Heart left ventricle (tissue), 16 donors: ENCODE results near the gene CAVIN4. TPM values are rescaled to one million over a fixed set of nuclear protein-coding genes. Genes with fewer than 3 reads are reported as not detected.

Experiments used
- ATAC-seq, 4 donors: fragments of 200-7000 bp; cut with Tn5 transposase; one replicate each; pipeline ENCODE4 v1.9.1; 2020 to 2022; ENCODE audit warnings: moderate library complexity in 4 of 4, mild to moderate bottlenecking in 3 of 4, moderate number of reproducible peaks in 1 of 4
- DNase-seq, 5 donors: peaks; one replicate each; pipeline ENCODE4 v3.0.0-alpha.2; 2020
- H3K27ac ChIP-seq, 12 donors: fragments of 200-600 bp; sonication (generic) in 4 of 12; one replicate each; pipeline versions ENCODE4 v1.5.0 to v1.8.0; 2016 to 2022; ENCODE audit warnings: mild to moderate bottlenecking in 2 of 12
- H3K27me3 ChIP-seq, 9 donors: fragments of 200-600 bp; sonication (generic) in 2 of 9; one replicate each; pipeline versions ENCODE4 v1.5.1 to v1.8.0; 2016 to 2022; ENCODE audit warnings: mild to moderate bottlenecking in 3 of 9
- H3K36me3 ChIP-seq, 9 donors: fragments of 200-600 bp; sonication (generic) in 2 of 9; one replicate each; pipeline versions ENCODE4 v1.5.0 to v1.8.0; 2018 to 2022; ENCODE audit warnings: mild to moderate bottlenecking in 2 of 9
- H3K4me1 ChIP-seq, 12 donors: fragments of 200-600 bp; sonication (generic) in 4 of 12; one replicate each; pipeline versions ENCODE4 v1.5.0 to v1.8.0; 2016 to 2022; ENCODE audit warnings: mild to moderate bottlenecking in 3 of 12
- H3K4me3 ChIP-seq, 12 donors: fragments of 200-600 bp; sonication (generic) in 4 of 12; one replicate each; pipeline versions ENCODE4 v1.5.0 to v1.8.0; 2017 to 2022; ENCODE audit warnings: mild to moderate bottlenecking in 9 of 12, moderate library complexity in 4 of 12
- H3K9me3 ChIP-seq, 12 donors: fragments of 200-600 bp; sonication (generic) in 4 of 12; one replicate each; pipeline versions ENCODE4 v1.5.0 to v1.8.0; 2016 to 2022; ENCODE audit warnings: mild to moderate bottlenecking in 1 of 12
- CTCF ChIP-seq, 12 donors: fragments of 200-600 bp; sonication (generic) in 4 of 12; IDR thresholded peaks; one replicate each; pipeline versions ENCODE4 v1.5.0 to v1.8.0; 2018 to 2022; ENCODE audit warnings: antibody characterized with exemption in 12 of 12, mild to moderate bottlenecking in 5 of 12
- POLR2A ChIP-seq, 2 donors: fragments of 450-650 bp; IDR thresholded peaks; one replicate each; pipeline ENCODE4 v1.6.1; 2017; ENCODE audit warnings: antibody characterized with exemption in 2 of 2, mild to moderate bottlenecking in 2 of 2, moderate library complexity in 2 of 2
- WGBS, 4 donors: extraction: QIAGEN DNeasy Blood & Tissue Kit in 2 of 4; methylation state at CpG; one replicate each; pipeline versions ENCODE4 v1.1.5 to v1.1.7; 2013 to 2018; 5-methylcytosine and 5-hydroxymethylcytosine counted together
- intact Hi-C, 10 donors: fragments of 100-400 bp; cut with DNase I; formaldehyde crosslinking; loops; one replicate each; pipeline versions ENCODE4 v1.11.1 to v1.14.2; 2022
- long read RNA-seq, 3 donors: library from polyadenylated mRNA; unstranded; transcript quantifications; one replicate each; pipeline ENCODE4 v2.0.0, GENCODE V29; 2020 to 2021
- polyA plus RNA-seq, 2 donors: library from polyadenylated mRNA; stranded (reverse); fragments of 200-250 nt; gene quantifications; one replicate each; pipeline ENCODE4 v1.2.3, GENCODE V29; 2013
- total RNA-seq, 9 donors: library from RNA; depleted of rRNA in 2 of 9; stranded (reverse); fragments of >200 nt in 2 of 9; fragmentation: NEBNext Ultra II Directional in 3 of 9; extraction: Animal tissue kit (Norgen Biotek cat#: 25700) in 3 of 9; gene quantifications; one replicate each; pipeline versions ENCODE4 v1.1.0 to v1.2.4, GENCODE V29; 2016 to 2023
- donor health status: ischemic (EF 13 %, LVEDD 7.1; RV severe dilation, severe dysfunction).
- donor health status: healthy with polysubstance abuse.
- donor health status: DM: no; HTN: yes; CAD: no.
- donor health status: DM: no; HTN: no; CAD: no.
- donor health status: ischemic (EF 25% LVEDD 6.9; RV normal size, moderate dysfunction).
- donor health status: ischemic (EF 25% LVEDD 5.7; RV mildly dilated, moderate dysfunction).
- donor health status: healthy.
- donor health status: DM: yes; HTN: yes; CAD: no.
- donor health status: ischemic (EF 35%, LVEDD 5.7; RV mildly dilated, moderate dysfunction).
- donor health status: nonischemic (EF 11% LVEDD 7.7; RV severe dilation, severe dysfunction).
- donor health status: DM: yes; HTN: yes; CAD: no.
- donor health status: PGD.
- donor health status: ischemic (EF 29% LVEDD 5.4; RV normal size, mild dysfunction).
- donor health status: nonischemic (EF 23%, LVEDD 6.1; RV moderate dilation, normal function).

CAVIN4 gene
- 100 to 1,000 TPM in 1 of 9 donors, 10 to 100 TPM in 8; 35.6 to 133 (median 75.1) TPM for total RNA-seq
- polyA plus RNA-seq, result 10 to 100 TPM; 13.9 to 42.1 TPM
- long read RNA-seq, donor 1, transcript CAVIN4-201 (2 exons, 2,615 nt), result major isoform, 170 of 179 reads
- long read RNA-seq, donor 1, partial matches to known transcripts, result 1 of 179 reads
- long read RNA-seq, donor 1, other reads (novel, unspliced or antisense), result 8 of 179 reads
- long read RNA-seq, donor 2, transcript CAVIN4-201 (2 exons, 2,615 nt), result major isoform, 403 of 418 reads
- long read RNA-seq, donor 2, partial matches to known transcripts, result 11 of 418 reads
- long read RNA-seq, donor 2, other reads (novel, unspliced or antisense), result 4 of 418 reads
- long read RNA-seq, donor 3, transcript CAVIN4-201 (2 exons, 2,615 nt), result major isoform, 242 of 268 reads
- long read RNA-seq, donor 3, partial matches to known transcripts, result 2 of 268 reads
- long read RNA-seq, donor 3, other reads (novel, unspliced or antisense), result 24 of 268 reads

- DNase-seq, result peak in 3 of 5 donors; percentile 40 to 65 (median 54)
Observed at GRCh38 chr9:100577776-100578448, at the start of gene CAVIN4. Gene CAVIN4 (plus strand): TSS chr9:100578079. CDS start chr9:100578144, 65 bp downstream.

DNA sequence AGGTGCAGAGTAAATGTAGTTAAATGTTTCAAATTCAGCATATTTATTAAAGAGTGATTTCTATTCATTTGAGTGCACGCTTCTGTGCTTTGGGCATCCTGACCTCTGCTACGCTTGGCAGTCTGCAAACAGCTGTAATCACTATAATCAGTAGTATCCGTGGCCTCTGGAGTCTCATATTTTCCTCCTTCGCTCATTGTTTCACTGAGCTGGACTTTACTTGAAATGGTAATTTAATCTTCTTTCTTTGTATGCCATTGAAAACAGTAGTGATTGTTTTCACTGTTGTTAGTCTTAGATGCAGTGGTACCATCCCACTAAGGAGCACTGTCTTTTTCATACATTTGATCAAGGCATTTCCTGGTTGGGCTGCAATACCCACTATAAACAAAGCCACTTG, 43.5 kb upstream of the CAVIN4 start:
- DNase-seq (no peak), ATAC-seq (no peak)
- TF ChIP-seq POLR2A (IDR thresholded peaks at IDR 0.05) (no peak), CTCF (IDR thresholded peaks at IDR 0.05) (no peak)
- H3K9me3 ChIP-seq, result no peaks in the 10 kb centered on the region
- WGBS, 4 donors, result 75 to 84% (median 79%) methylated on average over 4 of the region's 4 CpGs
- H3K27me3 ChIP-seq, result no peaks in the 10 kb centered on the region
- no peaks in the 10 kb centered on the region for H3K4me1 ChIP-seq
- H3K36me3 ChIP-seq, result no peaks in the 10 kb centered on the region
- intact Hi-C loops, result no loop called here
- no peak overlapping the region for H3K4me3 ChIP-seq
- H3K27ac ChIP-seq, result no peak overlapping the region

More at GRCh38 chr9:100577776-100578448, at the start of gene CAVIN4:
- H3K27me3 ChIP-seq, result no peaks in the 10 kb centered on the region
- no peaks in the 10 kb centered on the region for H3K9me3 ChIP-seq
- WGBS, 4 donors, result 46 to 55% (median 52%) methylated on average over 10 of the region's 10 CpGs
- peaks cover 0 to 10% (median 0%) of the 10 kb centered on the region in 12 donors for H3K4me1 ChIP-seq
- peak within 1 kb of the TSS in 11 of 12 donors; percentile 21 to 60 (median 51) for H3K4me3 ChIP-seq
- no peaks in the 10 kb centered on the region for H3K36me3 ChIP-seq
- no peak for TF ChIP-seq CTCF (IDR thresholded peaks at IDR 0.05)
- peak in 1 of 2 donors; percentile 12 for TF ChIP-seq POLR2A (IDR thresholded peaks at IDR 0.05)
- intact Hi-C loops, result loop anchor here in 1 of 10 donors (5.0 kb wide), 1 partner anchor 76 kb away; no protein-coding TSS in a partner anchor
- peak; percentile 82 to 95 (median 90) for ATAC-seq
- H3K27ac ChIP-seq, result peak within 1 kb of the TSS; percentile 29 to 90 (median 69)

DNA sequence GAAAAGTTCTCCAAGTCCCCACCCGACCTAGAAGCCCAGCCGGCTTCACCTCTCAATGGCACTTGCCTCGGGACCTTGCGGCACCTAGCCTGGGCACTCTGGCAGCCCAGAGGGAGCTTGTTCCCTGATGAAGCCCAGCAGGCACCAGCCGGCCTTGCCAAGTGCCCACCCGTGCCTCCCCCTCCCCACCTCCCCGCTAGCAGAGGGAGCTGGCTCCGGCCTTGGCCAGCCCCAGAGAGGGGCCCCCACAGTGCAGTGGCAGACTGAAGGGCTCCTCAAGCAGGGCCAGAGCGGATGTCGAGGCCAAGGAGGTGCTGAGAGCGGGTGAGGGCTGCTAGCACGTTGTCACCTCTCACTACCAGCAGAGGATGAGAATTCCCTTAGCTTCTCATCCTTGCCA, 37.6 kb upstream of the CAVIN4 start:
- WGBS, 4 donors, result 90 to 95% (median 92%) methylated on average over 12 of the region's 12 CpGs
- TF ChIP-seq CTCF (IDR thresholded peaks at IDR 0.05) (no peak), POLR2A (IDR thresholded peaks at IDR 0.05) (no peak)
- H3K4me1 ChIP-seq, result no peaks in the 10 kb centered on the region
- no peak overlapping the region for H3K27ac ChIP-seq
- no peaks in the 10 kb centered on the region for H3K27me3 ChIP-seq
- no peak overlapping the region for H3K4me3 ChIP-seq
- no peaks in the 10 kb centered on the region for H3K36me3 ChIP-seq
- no peak for ATAC-seq
- H3K9me3 ChIP-seq, result no peaks in the 10 kb centered on the region
- no peak for DNase-seq
- intact Hi-C loops, result no loop called here

DNA sequence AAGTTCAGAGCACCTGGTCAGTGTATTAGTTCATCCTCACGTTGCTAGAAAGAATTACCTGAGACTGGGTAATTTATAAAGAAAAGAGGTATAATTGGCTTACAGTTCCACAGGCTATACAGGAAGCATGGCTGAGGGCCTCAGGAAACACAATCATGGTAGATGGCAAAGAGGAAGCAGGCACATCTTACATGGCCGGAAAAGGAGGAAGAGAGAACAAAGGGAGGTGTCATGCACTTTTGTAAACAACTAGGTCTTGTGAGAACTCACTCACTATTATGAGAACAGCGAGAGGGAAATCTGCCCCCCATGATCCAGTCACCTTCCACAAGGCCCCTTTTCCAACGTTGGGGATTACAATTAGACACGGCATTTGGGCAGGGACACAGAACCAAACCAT, 28.8 kb upstream of the CAVIN4 start:
- WGBS, 4 donors, result 60 to 73% (median 67%) methylated on average over 5 of the region's 5 CpGs
- no peaks in the 10 kb centered on the region for H3K4me1 ChIP-seq
- TF ChIP-seq CTCF (IDR thresholded peaks at IDR 0.05), result no peak
- no peak for TF ChIP-seq POLR2A (IDR thresholded peaks at IDR 0.05)
- intact Hi-C loops, result no loop called here
- H3K9me3 ChIP-seq, result no peaks in the 10 kb centered on the region
- H3K4me3 ChIP-seq, result no peak overlapping the region
- no peaks in the 10 kb centered on the region for H3K27me3 ChIP-seq
- H3K36me3 ChIP-seq, result no peaks in the 10 kb centered on the region
- DNase-seq (no peak), ATAC-seq (no peak)
- no peak overlapping the region for H3K27ac ChIP-seq
